22Rv1 (cell line): ENCODE data around the gene EPC1.

Source experiments
- ZFX ChIP-seq: fragments of 450-650 bp; IDR thresholded peaks from 2 replicates; pipeline ENCODE4 v1.6.1; 2017; ENCODE audit warnings: antibody characterized with exemption, borderline replicate concordance
- TF ChIP-seq, protein P1 (sequence below): fragments of 450-650 bp; IDR thresholded peaks from 2 replicates; pipeline ENCODE4 v1.5.1; 2017; ENCODE audit warnings: mild to moderate bottlenecking

DNA sequence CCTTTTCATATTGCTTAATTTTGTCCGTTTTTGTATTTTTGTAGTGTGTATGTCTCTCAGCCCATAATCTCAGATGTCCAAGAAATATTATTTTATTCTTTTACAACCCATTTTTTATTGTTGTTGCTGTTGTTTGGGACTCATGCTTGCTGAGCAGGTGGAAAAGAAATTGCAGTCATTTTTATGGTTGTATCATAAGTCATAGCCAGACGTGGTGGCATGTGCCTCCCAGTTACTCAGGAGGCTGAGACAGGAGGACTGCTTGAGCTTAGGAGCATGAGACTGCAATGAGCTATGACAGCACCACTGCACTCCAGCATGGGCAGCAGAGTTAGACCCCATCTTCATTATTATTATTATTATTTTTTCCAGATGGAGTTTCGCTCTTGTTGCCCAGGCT lies 117.8 kb downstream of the EPC1 start:
- TF ChIP-seq, protein P1, sequence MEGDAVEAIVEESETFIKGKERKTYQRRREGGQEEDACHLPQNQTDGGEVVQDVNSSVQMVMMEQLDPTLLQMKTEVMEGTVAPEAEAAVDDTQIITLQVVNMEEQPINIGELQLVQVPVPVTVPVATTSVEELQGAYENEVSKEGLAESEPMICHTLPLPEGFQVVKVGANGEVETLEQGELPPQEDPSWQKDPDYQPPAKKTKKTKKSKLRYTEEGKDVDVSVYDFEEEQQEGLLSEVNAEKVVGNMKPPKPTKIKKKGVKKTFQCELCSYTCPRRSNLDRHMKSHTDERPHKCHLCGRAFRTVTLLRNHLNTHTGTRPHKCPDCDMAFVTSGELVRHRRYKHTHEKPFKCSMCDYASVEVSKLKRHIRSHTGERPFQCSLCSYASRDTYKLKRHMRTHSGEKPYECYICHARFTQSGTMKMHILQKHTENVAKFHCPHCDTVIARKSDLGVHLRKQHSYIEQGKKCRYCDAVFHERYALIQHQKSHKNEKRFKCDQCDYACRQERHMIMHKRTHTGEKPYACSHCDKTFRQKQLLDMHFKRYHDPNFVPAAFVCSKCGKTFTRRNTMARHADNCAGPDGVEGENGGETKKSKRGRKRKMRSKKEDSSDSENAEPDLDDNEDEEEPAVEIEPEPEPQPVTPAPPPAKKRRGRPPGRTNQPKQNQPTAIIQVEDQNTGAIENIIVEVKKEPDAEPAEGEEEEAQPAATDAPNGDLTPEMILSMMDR, result no peak
- no peak for TF ChIP-seq ZFX
